Astrocyte (in vitro differentiated cells and primary cell): Measurements from ENCODE around the gene COL15A1. TPM values are rescaled to one million over a fixed set of nuclear protein-coding genes. Genes with fewer than 3 reads are reported as not detected.

ENCODE experiments used
- DNase-seq: peaks from one replicate; pipeline ENCODE4 v3.0.0-alpha.2; 2010; ENCODE audit warnings: low read depth
- FAIRE-seq: peaks from 2 replicates; lab custom pipeline; 2011; peaks lifted over from hg19 to GRCh38; lab: Jason Lieb, UNC
- H2AFZ ChIP-seq: 2 replicates; pipeline ENCODE4 v1.6.0; 2012; ENCODE audit warnings: low read depth, low read length, inconsistent platforms
- H3K27ac ChIP-seq: 2 replicates; pipeline ENCODE4 v1.5.1; 2011; ENCODE audit warnings: low read depth, low read length, inconsistent platforms
- H3K27me3 ChIP-seq: 2 replicates; pipeline ENCODE4 v1.6.0; 2011; ENCODE audit warnings: low read length, inconsistent platforms; ENCODE audit not compliant: insufficient read depth
- H3K36me3 ChIP-seq: 2 replicates; pipeline ENCODE4 v1.5.1; 2011; ENCODE audit warnings: low read length, inconsistent platforms; ENCODE audit not compliant: insufficient read depth
- H3K4me1 ChIP-seq: 2 replicates; pipeline ENCODE4 v1.5.1; 2011; ENCODE audit warnings: low read length, inconsistent platforms; ENCODE audit not compliant: insufficient read depth
- H3K4me2 ChIP-seq: 2 replicates; pipeline ENCODE4 v1.6.0; 2012; ENCODE audit warnings: low read length, inconsistent platforms
- H3K4me3 ChIP-seq: 2 replicates; pipeline ENCODE4 v1.5.1; 2011; ENCODE audit warnings: low read depth, mild to moderate bottlenecking, low read length, inconsistent platforms; ENCODE audit not compliant: insufficient read depth
- H3K79me2 ChIP-seq: 2 replicates; pipeline ENCODE4 v1.6.0; 2012; ENCODE audit warnings: mild to moderate bottlenecking, low read length, inconsistent platforms; ENCODE audit not compliant: insufficient read depth
- H3K9ac ChIP-seq: 2 replicates; pipeline ENCODE4 v1.6.0; 2012; ENCODE audit warnings: mild to moderate bottlenecking, low read length, inconsistent platforms
- H3K9me3 ChIP-seq: 2 replicates; pipeline ENCODE4 v1.5.1; 2012; ENCODE audit warnings: low read depth, mild to moderate bottlenecking, low read length, inconsistent platforms; ENCODE audit not compliant: insufficient read depth
- H4K20me1 ChIP-seq: 2 replicates; pipeline ENCODE4 v1.6.0; 2012; ENCODE audit warnings: low read length, inconsistent platforms; ENCODE audit not compliant: insufficient read depth
- H3K27ac Mint-ChIP-seq: one replicate; pipeline ENCODE4 v1.8.0; 2021; ENCODE audit warnings: mild to moderate bottlenecking, mixed read lengths; ENCODE audit not compliant: unreplicated experiment
- H3K27me3 Mint-ChIP-seq: one replicate; pipeline ENCODE4 v1.8.0; 2021; ENCODE audit warnings: low read depth, mixed read lengths; ENCODE audit not compliant: unreplicated experiment
- H3K36me3 Mint-ChIP-seq: one replicate; pipeline ENCODE4 v1.8.0; 2021; ENCODE audit warnings: low read depth, mixed read lengths; ENCODE audit not compliant: unreplicated experiment
- H3K4me1 Mint-ChIP-seq: one replicate; pipeline ENCODE4 v1.8.0; 2021; ENCODE audit warnings: low read depth, mixed read lengths; ENCODE audit not compliant: unreplicated experiment
- H3K4me3 Mint-ChIP-seq: one replicate; pipeline ENCODE4 v1.8.0; 2021; ENCODE audit warnings: mild to moderate bottlenecking, moderate library complexity, mixed read lengths; ENCODE audit not compliant: unreplicated experiment
- H3K9me3 Mint-ChIP-seq: one replicate; pipeline ENCODE4 v1.8.0; 2021; ENCODE audit warnings: mild to moderate bottlenecking, mixed read lengths; ENCODE audit not compliant: unreplicated experiment
- EZH2 ChIP-seq: IDR thresholded peaks from 2 replicates; pipeline ENCODE4 v1.6.1; 2012; ENCODE audit warnings: mild to moderate bottlenecking, low read length, inconsistent platforms; ENCODE audit not compliant: insufficient read depth
- total RNA-seq: library from RNA; stranded (reverse); gene quantifications from 2 replicates; pipeline ENCODE4 v1.2.1, GENCODE V29; 2021
- TF ChIP-seq, protein P1 (sequence below): IDR thresholded peaks from 2 replicates; pipeline ENCODE4 v1.5.1; 2011; ENCODE audit warnings: low read depth, mild to moderate bottlenecking, inconsistent platforms, low read length, moderate library complexity; ENCODE audit not compliant: insufficient read depth

The COL15A1 gene
- total RNA-seq, 1 donor from 2014 or later, result 5.6 TPM

DNA sequence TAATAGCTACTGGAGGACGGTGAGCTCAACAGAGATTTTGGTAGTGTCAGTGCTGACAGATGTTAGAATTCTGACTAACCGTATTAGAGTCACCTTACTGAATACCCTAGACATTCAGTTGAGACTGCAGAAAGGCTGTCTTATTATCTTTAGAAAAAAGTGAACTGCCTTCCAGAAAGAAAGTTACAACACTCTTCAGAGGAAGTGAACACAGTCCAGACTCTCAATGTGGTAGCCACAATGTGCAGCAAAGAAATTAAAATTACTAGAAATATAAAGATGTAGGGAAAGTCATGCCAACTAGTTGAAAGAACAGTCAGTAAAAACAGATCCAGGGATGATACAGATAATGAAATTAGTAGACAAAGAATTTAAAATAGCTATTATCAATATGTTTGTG, 47.1 kb upstream of the COL15A1 start:
- Mint-ChIP-seq H3K4me3 (no peak overlapping the region), H3K36me3 (no peaks in the 10 kb centered on the region), H3K27ac (no peak overlapping the region), H3K9me3 (peaks cover 12% of the 10 kb centered on the region), H3K27me3 (peaks cover 5% of the 10 kb centered on the region), H3K4me1 (peaks cover 25% of the 10 kb centered on the region)
- DNase-seq (no peak), FAIRE-seq (no peak)
- TF ChIP-seq, protein P1, sequence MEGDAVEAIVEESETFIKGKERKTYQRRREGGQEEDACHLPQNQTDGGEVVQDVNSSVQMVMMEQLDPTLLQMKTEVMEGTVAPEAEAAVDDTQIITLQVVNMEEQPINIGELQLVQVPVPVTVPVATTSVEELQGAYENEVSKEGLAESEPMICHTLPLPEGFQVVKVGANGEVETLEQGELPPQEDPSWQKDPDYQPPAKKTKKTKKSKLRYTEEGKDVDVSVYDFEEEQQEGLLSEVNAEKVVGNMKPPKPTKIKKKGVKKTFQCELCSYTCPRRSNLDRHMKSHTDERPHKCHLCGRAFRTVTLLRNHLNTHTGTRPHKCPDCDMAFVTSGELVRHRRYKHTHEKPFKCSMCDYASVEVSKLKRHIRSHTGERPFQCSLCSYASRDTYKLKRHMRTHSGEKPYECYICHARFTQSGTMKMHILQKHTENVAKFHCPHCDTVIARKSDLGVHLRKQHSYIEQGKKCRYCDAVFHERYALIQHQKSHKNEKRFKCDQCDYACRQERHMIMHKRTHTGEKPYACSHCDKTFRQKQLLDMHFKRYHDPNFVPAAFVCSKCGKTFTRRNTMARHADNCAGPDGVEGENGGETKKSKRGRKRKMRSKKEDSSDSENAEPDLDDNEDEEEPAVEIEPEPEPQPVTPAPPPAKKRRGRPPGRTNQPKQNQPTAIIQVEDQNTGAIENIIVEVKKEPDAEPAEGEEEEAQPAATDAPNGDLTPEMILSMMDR, result no peak
- no peak for TF ChIP-seq EZH2
- Histone ChIP-seq H3K27me3 (peaks cover 3% of the 10 kb centered on the region), H3K4me1 (peaks cover 8% of the 10 kb centered on the region), H3K27ac (no peak overlapping the region), H4K20me1 (no peaks in the 10 kb centered on the region), H3K4me3 (no peak overlapping the region), H3K36me3 (no peaks in the 10 kb centered on the region), H3K4me2 (no peak overlapping the region), H3K9me3 (no peaks in the 10 kb centered on the region), H3K9ac (no peak overlapping the region), H2AFZ (no peak overlapping the region), H3K79me2 (no peaks in the 10 kb centered on the region)

DNA sequence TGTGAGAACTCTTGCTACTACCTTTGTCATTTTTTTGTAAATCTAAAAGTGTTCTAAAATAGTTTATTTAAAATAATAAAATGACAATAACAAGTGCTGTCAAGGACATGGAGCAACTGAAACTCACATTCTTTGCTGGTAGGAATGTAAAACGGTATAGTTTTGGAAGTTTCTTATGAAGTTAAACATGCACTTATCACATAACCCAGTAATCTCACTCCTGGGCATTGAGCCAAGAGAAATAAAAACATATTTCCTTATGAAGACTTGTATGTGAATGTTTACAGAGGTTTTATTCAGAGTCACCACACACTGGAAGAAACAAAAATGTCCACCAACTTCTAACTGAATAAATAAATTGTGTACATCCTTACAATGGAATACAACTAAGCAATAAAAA, 46.0 kb upstream of the COL15A1 start:
- Mint-ChIP-seq H3K36me3 (no peaks in the 10 kb centered on the region), H3K9me3 (peaks cover 15% of the 10 kb centered on the region), H3K4me1 (peaks cover 16% of the 10 kb centered on the region), H3K4me3 (no peak overlapping the region), H3K27ac (no peak overlapping the region), H3K27me3 (peaks cover 5% of the 10 kb centered on the region)
- Histone ChIP-seq H3K27ac (no peak overlapping the region), H4K20me1 (no peaks in the 10 kb centered on the region), H3K4me2 (no peak overlapping the region), H3K4me1 (peaks cover 8% of the 10 kb centered on the region), H3K27me3 (peaks cover 3% of the 10 kb centered on the region), H3K4me3 (no peak overlapping the region), H3K79me2 (no peaks in the 10 kb centered on the region), H3K9ac (no peak overlapping the region), H2AFZ (no peak overlapping the region), H3K36me3 (no peaks in the 10 kb centered on the region), H3K9me3 (no peaks in the 10 kb centered on the region)
- no peak for DNase-seq
- TF ChIP-seq, protein P1, result no peak
- TF ChIP-seq EZH2, result no peak
- no peak for FAIRE-seq

DNA sequence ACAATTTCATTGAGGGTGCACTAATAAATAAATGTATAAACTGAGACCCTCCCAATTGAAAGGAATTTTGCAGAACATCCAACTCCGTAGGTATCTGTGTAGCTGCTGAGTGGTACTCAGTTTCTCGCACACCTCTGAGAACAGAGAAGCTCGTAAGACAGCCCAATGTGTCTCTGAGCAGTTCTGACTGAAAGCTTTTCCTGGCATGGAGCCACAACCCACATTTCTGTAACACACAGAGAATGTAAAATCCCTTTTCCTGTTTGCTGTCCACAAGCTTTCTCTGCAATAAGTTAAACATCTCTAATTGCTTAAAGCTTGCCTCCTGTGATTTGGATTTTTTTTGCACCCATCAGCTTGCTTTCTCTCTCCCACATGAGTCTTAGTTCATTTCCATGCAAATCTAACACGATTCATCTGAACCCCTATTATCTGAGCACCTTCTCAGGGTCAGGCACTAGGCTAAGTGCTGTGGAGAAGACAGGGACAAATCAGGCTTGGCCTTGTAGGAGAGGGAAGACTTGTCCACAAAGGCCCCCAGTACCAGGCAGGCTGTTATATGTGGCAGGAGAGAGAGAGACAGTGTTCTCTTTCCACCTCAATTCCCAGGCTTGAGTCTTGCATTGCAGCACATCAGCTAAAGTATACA, 44.2 kb upstream of the COL15A1 start:
- no peak overlapping the region for H3K4me3 Mint-ChIP-seq
- Histone ChIP-seq H3K27ac (no peak overlapping the region), H3K4me1 (peaks cover 8% of the 10 kb centered on the region), H3K79me2 (no peaks in the 10 kb centered on the region), H3K4me2 (peak overlapping the region; percentile 51), H3K4me3 (no peak overlapping the region), H3K9me3 (no peaks in the 10 kb centered on the region), H4K20me1 (no peaks in the 10 kb centered on the region), H3K9ac (no peak overlapping the region), H2AFZ (no peak overlapping the region), H3K27me3 (no peaks in the 10 kb centered on the region), H3K36me3 (no peaks in the 10 kb centered on the region)
- FAIRE-seq, result peak; percentile 94
- peaks cover 11% of the 10 kb centered on the region for H3K4me1 Mint-ChIP-seq
- H3K9me3 Mint-ChIP-seq, result peaks cover 15% of the 10 kb centered on the region
- peak; percentile 72 for DNase-seq
- peak overlapping the region; percentile 20 for H3K27ac Mint-ChIP-seq
- no peak for TF ChIP-seq EZH2
- TF ChIP-seq, protein P1, result no peak
- peaks cover 11% of the 10 kb centered on the region for H3K27me3 Mint-ChIP-seq
- no peaks in the 10 kb centered on the region for H3K36me3 Mint-ChIP-seq
